Pancreas (tissue), 10 donors: ENCODE results near the gene KRTAP16-1. TPM values are rescaled to one million over a fixed set of nuclear protein-coding genes. Genes with fewer than 3 reads are reported as not detected.

Experiments
- ATAC-seq, 4 donors: fragments of 200-7000 bp; cut with Tn5 transposase; one replicate each; pipeline versions ENCODE4 v1.8.0 to v1.9.1; 2020; ENCODE audit warnings: mild to moderate bottlenecking in 4 of 4, moderate library complexity in 4 of 4
- DNase-seq, 6 donors: peaks; one replicate each; pipeline ENCODE4 v3.0.0-alpha.2; 2020
- FAIRE-seq: peaks from 2 replicates; lab custom pipeline; 2012; peaks lifted over from hg19 to GRCh38; lab: Jason Lieb, UNC
- H3K27ac ChIP-seq, 4 donors: fragments of 200-600 bp; sonication (generic); 1 replicate in 3 of 4; 2 replicates in 1 of 4; pipeline versions ENCODE4 v1.5.0 to v1.8.0; 2020
- H3K27me3 ChIP-seq, 4 donors: fragments of 200-600 bp; one replicate each; pipeline ENCODE4 v1.8.0; 2021
- H3K36me3 ChIP-seq, 3 donors: fragments of 200-600 bp; sonication (generic) in 1 of 3; one replicate each; pipeline versions ENCODE4 v1.5.0 to v1.8.0; 2020 to 2021
- H3K4me1 ChIP-seq, 3 donors: fragments of 200-600 bp; one replicate each; pipeline ENCODE4 v1.8.0; 2021
- H3K4me3 ChIP-seq, 4 donors: fragments of 200-600 bp; sonication (generic) in 2 of 4; one replicate each; pipeline versions ENCODE4 v1.5.0 to v1.8.0; 2020 to 2021
- H3K9me3 ChIP-seq, 4 donors: fragments of 200-600 bp; one replicate each; pipeline ENCODE4 v1.8.0; 2021
- WGBS, 2 donors: extraction: QIAGEN DNeasy Blood & Tissue Kit; methylation state at CpG; one replicate each; pipeline ENCODE4 v1.1.7; 2013; 5-methylcytosine and 5-hydroxymethylcytosine counted together
- intact Hi-C, 3 donors: fragments of 100-400 bp; cut with DNase I; formaldehyde crosslinking; loops; one replicate each; pipeline versions ENCODE4 v1.11.1 to v1.14.2; 2022
- polyA plus RNA-seq, 2 donors: library from polyadenylated mRNA; stranded (reverse); fragments of 200-250 nt; gene quantifications; one replicate each; pipeline ENCODE4 v1.2.3, GENCODE V29; 2013
- total RNA-seq, 6 donors: library from RNA; stranded (reverse); fragmentation: NEBNext Ultra II Directional in 4 of 6; extraction: Animal tissue kit (Norgen Biotek cat#: 25700) in 4 of 6; gene quantifications; one replicate each; pipeline versions ENCODE4 v1.2.1 to v1.2.4, GENCODE V29; 2021 to 2023
- TF ChIP-seq, protein P1 (sequence below), 4 donors: fragments of 200-600 bp; sonication (generic) in 3 of 4; IDR thresholded peaks; one replicate each; pipeline versions ENCODE4 v1.5.0 to v1.8.0; 2021; ENCODE audit warnings: antibody characterized with exemption in 4 of 4
- donor health status: healthy with polysubstance abuse.
- donor health status: DM: no; HTN: no; CAD: no; lungs with moderate emphysema.
- donor health status: DM: no; HTN: no; CAD: no.
- donor health status: control.
- donor health status: control.
- donor health status: Bipolar disorder and iron deficiency.
- donor health status: DM: yes; HTN: yes; CAD: no.
- donor health status: DM: no; HTN: no; CAD: no.
- donor health status: DM: no; HTN: no; CAD: no.
- donor health status: DM: yes; HTN: yes; CAD: no.

The KRTAP16-1 gene
- total and polyA plus RNA-seq, 8 donors, result not detected

DNA sequence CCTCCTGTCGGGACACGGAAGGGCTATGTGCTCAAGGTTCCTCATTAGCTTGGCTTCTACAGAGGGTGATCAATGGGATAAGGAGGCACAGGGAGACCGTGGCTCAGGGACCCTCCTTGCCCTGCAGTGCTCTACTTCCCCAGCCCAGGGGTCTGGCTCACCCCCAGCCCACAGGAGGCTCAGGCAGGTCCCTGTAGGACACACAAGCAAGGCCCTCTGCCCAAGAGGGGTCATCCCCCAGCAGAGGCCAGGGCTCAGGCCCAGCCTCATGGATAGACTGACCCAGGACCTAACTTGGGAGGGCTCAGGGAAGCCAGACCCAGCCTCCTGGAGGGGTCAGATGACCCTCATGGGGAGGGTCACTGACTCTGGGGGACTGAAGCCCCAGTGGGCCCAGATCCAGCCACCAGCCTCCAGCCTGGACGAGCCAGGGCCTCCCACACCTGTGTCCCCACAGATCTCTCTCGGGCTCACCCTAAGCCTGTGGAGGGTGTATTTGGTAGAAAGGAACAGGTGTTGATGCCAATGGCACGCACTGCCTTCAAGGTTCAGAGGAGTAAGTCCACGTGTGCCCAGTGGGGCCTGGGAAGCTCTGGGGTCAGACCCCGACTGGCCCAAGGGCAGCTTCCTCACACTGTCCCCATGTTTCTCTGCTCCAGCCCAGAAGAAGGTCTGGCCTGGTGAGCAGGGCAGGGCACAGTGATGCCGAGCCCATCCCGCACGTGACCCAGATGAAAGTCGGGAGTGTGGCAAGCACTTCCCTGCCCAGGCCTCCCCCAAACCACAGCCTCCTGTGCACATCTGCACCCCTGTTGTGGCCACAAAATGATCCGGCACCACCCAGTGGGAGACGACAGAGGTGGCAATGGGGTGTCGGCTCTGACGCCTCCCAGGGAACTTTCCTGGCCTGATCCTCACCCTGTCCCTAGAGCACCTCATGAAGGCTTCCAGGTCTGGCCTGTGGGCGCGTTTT is 17.4 kb upstream of the KRTAP16-1 start:
- WGBS, 2 donors, result 66 to 71% methylated on average over 18 of the region's 18 CpGs
- Histone ChIP-seq H3K9me3 (no peaks in the 10 kb centered on the region), H3K4me3 (no peak overlapping the region), H3K27ac (no peak overlapping the region), H3K4me1 (no peaks in the 10 kb centered on the region), H3K27me3 (no peaks in the 10 kb centered on the region), H3K36me3 (no peaks in the 10 kb centered on the region)
- TF ChIP-seq, protein P1, sequence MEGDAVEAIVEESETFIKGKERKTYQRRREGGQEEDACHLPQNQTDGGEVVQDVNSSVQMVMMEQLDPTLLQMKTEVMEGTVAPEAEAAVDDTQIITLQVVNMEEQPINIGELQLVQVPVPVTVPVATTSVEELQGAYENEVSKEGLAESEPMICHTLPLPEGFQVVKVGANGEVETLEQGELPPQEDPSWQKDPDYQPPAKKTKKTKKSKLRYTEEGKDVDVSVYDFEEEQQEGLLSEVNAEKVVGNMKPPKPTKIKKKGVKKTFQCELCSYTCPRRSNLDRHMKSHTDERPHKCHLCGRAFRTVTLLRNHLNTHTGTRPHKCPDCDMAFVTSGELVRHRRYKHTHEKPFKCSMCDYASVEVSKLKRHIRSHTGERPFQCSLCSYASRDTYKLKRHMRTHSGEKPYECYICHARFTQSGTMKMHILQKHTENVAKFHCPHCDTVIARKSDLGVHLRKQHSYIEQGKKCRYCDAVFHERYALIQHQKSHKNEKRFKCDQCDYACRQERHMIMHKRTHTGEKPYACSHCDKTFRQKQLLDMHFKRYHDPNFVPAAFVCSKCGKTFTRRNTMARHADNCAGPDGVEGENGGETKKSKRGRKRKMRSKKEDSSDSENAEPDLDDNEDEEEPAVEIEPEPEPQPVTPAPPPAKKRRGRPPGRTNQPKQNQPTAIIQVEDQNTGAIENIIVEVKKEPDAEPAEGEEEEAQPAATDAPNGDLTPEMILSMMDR (IDR thresholded peaks at IDR 0.05), result no peak
- FAIRE-seq (no peak), ATAC-seq (no peak), DNase-seq (no peak)
- intact Hi-C loops, result loop anchor here in 1 of 3 donors (5.0 kb wide), 1 partner anchor 419 kb away; no protein-coding TSS in a partner anchor

- ATAC-seq (no peak), FAIRE-seq (no peak), DNase-seq (peak in 1 of 6 donors; percentile 38)
- H3K27me3 ChIP-seq, result no peaks in the 10 kb centered on the region
- H3K27ac ChIP-seq, result no peak overlapping the region
- H3K4me3 ChIP-seq, result no peak overlapping the region
- 61 to 69% methylated on average over 6 of the region's 6 CpGs for WGBS, 2 donors
- intact Hi-C loops, result loop anchor here in 1 of 3 donors (5.0 kb wide), 1 partner anchor 418 kb away; no protein-coding TSS in a partner anchor
- TF ChIP-seq, protein P1 (IDR thresholded peaks at IDR 0.05), result no peak
- no peaks in the 10 kb centered on the region for H3K36me3 ChIP-seq
- H3K9me3 ChIP-seq, result no peaks in the 10 kb centered on the region
- H3K4me1 ChIP-seq, result no peaks in the 10 kb centered on the region
Observed at GRCh38 chr17:41325611-41326010, 16.5 kb upstream of the KRTAP16-1 start.

DNA sequence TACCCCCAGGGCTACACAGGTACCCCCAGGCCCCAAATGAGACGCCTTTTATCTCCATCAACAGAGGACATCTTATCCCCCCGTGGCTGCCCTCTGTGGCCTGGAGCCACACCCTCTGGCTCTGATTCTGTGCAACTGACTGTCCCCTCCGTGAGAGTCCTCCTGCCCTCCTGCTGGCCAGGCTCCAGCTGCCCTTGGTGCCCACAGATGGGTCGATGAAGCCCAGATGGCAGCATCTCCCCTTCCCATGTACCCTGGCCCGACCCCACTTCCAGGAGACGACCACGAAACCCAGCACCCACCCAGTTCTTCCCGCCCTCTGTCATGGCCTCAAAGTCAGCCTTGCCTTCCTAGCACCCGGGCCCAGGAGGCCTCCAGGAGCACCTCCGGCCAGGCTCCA is 16.0 kb upstream of the KRTAP16-1 start:
- 58 to 72% methylated on average over 10 of the region's 10 CpGs for WGBS, 2 donors

GRCh38 chr17:41324180-41325075 is 15.3 kb upstream of the KRTAP16-1 start:
- no peaks in the 10 kb centered on the region for H3K4me1 ChIP-seq
- H3K27ac ChIP-seq, result no peak overlapping the region
- DNase-seq (peak in 1 of 6 donors; percentile 43), FAIRE-seq (no peak), ATAC-seq (peak in 3 of 4 donors; percentile 58 to 75 (median 71))
- H3K27me3 ChIP-seq, result no peaks in the 10 kb centered on the region
- TF ChIP-seq, protein P1 (IDR thresholded peaks at IDR 0.05), result no peak
- intact Hi-C loops, result loop anchor here in 1 of 3 donors (5.0 kb wide), 1 partner anchor 417 kb away; no protein-coding TSS in a partner anchor
- H3K9me3 ChIP-seq, result no peaks in the 10 kb centered on the region
- H3K4me3 ChIP-seq, result no peak overlapping the region
- 38 to 42% methylated on average over 15 to 16 of the region's 16 CpGs for WGBS, 2 donors
- no peaks in the 10 kb centered on the region for H3K36me3 ChIP-seq

More for the DNA sequence above, 16.0 kb upstream of the KRTAP16-1 start:
- DNase-seq, result peak in 1 of 6 donors; percentile 39
- Histone ChIP-seq H3K4me1 (no peaks in the 10 kb centered on the region), H3K27me3 (no peaks in the 10 kb centered on the region), H3K4me3 (no peak overlapping the region), H3K9me3 (no peaks in the 10 kb centered on the region), H3K36me3 (no peaks in the 10 kb centered on the region), H3K27ac (no peak overlapping the region)
- FAIRE-seq, result no peak
- TF ChIP-seq, protein P1 (IDR thresholded peaks at IDR 0.05), result no peak
- intact Hi-C loops, result loop anchor here in 1 of 3 donors (5.0 kb wide), 1 partner anchor 418 kb away; no protein-coding TSS in a partner anchor
- ATAC-seq, result no peak
